Testis (tissue), 2 donors: ENCODE data around the gene ASPA.

Source experiments
- POLR2A ChIP-seq: fragments of 450-650 bp; IDR thresholded peaks from one replicate; pipeline ENCODE4 v1.6.1; 2017; ENCODE audit warnings: antibody characterized with exemption, mild to moderate bottlenecking, moderate library complexity
- TF ChIP-seq, protein P1 (sequence below), 3 experiments: fragments of 450-650 bp in 2 of 3; fragments of 200-600 bp in 1 of 3; sonication (generic) in 1 of 3; IDR thresholded peaks; one replicate each; pipeline ENCODE4 v1.5.1; 2016 to 2019; ENCODE audit warnings: antibody characterized with exemption in 3 of 3, mild to moderate bottlenecking in 2 of 3, moderate library complexity in 1 of 3

DNA sequence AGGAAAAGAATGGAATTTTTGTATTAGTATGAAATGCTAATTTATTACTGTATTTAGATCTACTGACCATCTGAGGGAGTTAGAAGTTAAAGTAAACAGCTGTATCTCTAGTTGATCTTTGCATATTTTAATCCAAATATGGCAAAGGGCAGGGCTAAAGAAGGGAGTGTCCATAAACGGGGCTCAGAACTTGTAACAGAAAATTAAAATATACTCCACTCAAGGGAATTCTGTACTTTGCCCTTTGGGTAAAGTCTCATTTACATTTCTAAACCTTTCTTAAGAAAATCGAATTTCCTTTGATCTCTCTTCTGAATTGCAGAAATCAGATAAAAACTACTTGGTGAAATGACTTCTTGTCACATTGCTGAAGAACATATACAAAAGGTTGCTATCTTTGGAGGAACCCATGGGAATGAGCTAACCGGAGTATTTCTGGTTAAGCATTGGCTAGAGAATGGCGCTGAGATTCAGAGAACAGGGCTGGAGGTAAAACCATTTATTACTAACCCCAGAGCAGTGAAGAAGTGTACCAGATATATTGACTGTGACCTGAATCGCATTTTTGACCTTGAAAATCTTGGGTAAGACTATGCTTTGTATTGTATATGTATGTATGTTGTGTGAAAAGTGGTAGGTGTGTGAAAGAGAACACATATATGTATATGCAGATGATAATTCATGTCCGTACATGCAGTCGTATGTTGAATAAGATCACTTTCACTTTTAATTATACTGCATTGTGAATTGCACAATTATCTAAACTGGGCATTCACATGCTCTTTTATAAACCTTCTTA, at the start of gene ASPA:
- no peak for TF ChIP-seq POLR2A
- TF ChIP-seq, protein P1, sequence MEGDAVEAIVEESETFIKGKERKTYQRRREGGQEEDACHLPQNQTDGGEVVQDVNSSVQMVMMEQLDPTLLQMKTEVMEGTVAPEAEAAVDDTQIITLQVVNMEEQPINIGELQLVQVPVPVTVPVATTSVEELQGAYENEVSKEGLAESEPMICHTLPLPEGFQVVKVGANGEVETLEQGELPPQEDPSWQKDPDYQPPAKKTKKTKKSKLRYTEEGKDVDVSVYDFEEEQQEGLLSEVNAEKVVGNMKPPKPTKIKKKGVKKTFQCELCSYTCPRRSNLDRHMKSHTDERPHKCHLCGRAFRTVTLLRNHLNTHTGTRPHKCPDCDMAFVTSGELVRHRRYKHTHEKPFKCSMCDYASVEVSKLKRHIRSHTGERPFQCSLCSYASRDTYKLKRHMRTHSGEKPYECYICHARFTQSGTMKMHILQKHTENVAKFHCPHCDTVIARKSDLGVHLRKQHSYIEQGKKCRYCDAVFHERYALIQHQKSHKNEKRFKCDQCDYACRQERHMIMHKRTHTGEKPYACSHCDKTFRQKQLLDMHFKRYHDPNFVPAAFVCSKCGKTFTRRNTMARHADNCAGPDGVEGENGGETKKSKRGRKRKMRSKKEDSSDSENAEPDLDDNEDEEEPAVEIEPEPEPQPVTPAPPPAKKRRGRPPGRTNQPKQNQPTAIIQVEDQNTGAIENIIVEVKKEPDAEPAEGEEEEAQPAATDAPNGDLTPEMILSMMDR (IDR thresholded peaks at IDR 0.05) = no peak
